Measurements from ENCODE around the gene TEKTIP1. TPM values are rescaled to one million over a fixed set of nuclear protein-coding genes. Genes with fewer than 3 reads are reported as not detected.

The TEKTIP1 gene
- total RNA-seq, 1 donor from 2014 or later: not detected

DNA sequence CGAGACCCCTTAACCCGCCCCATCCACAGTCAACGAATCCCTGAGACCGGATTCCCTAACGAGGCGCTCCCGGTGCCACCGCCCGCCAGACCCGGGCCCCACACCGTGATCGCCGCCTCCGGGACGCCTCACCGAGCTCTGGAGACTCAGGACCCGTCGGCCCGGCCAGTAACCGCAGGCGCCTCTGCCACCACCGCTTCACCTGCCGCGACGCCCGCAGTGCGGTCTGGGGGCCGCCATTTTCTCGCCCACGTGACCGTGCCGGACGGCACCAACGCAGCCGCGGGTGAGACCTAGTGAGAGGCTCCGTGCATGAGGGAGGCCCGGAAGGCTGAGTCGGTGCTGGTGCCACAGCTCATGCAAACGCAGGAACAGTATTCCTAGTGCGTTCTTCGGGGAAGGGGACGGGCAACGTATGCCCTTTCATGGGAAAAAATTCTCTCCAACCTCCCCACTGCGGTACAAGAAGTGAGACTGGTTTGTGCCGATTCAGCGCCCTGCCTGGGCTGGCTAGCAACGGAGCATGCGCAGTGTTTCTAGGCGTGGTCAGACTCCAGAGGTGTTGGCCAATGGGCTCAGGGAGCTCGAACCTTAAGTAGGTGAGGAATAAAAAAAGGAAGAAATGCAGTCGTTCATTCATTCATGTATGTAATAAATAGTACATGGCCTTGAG, 38.4 kb upstream of the TEKTIP1 start, which contains the start of gene DOHH:
DOHH (minus strand) TSS at position 246 of the 673 bp plus-strand sequence. CDS start 3,860 bp downstream, outside the sequence.
- TF ChIP-seq, protein P1, sequence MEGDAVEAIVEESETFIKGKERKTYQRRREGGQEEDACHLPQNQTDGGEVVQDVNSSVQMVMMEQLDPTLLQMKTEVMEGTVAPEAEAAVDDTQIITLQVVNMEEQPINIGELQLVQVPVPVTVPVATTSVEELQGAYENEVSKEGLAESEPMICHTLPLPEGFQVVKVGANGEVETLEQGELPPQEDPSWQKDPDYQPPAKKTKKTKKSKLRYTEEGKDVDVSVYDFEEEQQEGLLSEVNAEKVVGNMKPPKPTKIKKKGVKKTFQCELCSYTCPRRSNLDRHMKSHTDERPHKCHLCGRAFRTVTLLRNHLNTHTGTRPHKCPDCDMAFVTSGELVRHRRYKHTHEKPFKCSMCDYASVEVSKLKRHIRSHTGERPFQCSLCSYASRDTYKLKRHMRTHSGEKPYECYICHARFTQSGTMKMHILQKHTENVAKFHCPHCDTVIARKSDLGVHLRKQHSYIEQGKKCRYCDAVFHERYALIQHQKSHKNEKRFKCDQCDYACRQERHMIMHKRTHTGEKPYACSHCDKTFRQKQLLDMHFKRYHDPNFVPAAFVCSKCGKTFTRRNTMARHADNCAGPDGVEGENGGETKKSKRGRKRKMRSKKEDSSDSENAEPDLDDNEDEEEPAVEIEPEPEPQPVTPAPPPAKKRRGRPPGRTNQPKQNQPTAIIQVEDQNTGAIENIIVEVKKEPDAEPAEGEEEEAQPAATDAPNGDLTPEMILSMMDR (IDR thresholded peaks at IDR 0.05; ENCODE audit: borderline replicate concordance): no peak
- peak within 1 kb of the TSS; percentile 94 for H3K27ac ChIP-seq (replicated peaks)
- peak within 1 kb of the TSS; percentile 83 for H3K4me3 ChIP-seq
- no peaks in the 10 kb centered on the region for H3K27me3 ChIP-seq (ENCODE audit: low read depth)
- peak; percentile 95 for DNase-seq
- H3K36me3 ChIP-seq: peaks cover 15% of the 10 kb centered on the region
- H3K9me3 ChIP-seq (replicated peaks): no peaks in the 10 kb centered on the region
- peaks cover 30% of the 10 kb centered on the region for H3K4me1 ChIP-seq
- intact Hi-C loops (cut with micrococcal nuclease): no loop called here

DNA sequence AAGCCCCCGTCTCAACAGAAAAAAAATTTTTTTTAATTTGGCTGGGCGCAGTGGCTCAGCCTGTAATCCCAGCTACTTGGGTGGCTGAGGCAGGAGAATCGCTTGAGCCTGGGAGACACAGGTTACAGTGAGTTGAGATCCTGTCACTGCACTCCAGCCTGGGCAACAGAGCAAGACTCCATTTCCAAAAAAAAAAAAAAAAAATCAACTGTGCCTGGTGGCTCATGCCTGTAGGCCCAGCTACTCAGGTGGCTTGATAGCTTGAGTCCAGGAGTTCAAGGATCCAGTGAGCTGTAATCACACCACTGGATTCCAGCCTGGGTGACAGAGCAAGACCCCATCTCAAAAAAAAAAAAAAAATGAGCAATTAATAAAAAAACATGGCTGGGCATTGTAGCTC, 37.2 kb upstream of the TEKTIP1 start:
- Histone ChIP-seq H3K36me3 (peaks cover 2% of the 10 kb centered on the region), H3K4me1 (peaks cover 38% of the 10 kb centered on the region), H3K4me3 (no peak overlapping the region), H3K9me3 (replicated peaks) (no peaks in the 10 kb centered on the region), H3K27ac (replicated peaks) (no peak overlapping the region), H3K27me3 (ENCODE audit: low read depth) (no peaks in the 10 kb centered on the region)
- intact Hi-C loops (cut with micrococcal nuclease): no loop called here
- TF ChIP-seq, protein P1 (IDR thresholded peaks at IDR 0.05; ENCODE audit: borderline replicate concordance): no peak
- no peak for DNase-seq

DNA sequence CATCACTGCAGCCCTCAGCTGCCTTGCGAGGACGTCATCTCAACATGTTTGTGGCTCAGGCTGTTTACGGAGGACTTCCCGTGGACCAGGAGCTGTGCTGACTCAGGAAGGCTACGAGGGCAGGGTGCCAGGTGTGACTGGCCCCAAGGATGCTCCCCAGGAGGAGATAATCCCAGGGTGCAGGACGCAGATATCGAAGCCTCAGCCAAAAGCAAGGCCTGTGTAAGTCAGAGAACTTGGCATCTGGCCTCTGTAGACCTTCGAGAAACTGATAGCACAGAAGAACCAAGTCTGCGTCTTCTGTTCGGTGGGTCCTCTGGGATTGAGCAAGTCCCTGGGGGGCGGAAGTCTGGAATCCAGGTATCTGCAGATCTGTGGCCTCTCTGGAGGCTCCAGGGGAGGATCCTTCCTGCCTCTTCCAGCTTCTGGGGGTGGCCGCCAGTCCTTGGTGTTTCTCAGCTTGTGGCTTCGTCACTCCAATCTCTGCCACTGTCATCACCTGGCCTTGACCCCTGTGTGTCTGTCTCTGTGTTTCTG, 35.9 kb upstream of the TEKTIP1 start:
- intact Hi-C loops (cut with micrococcal nuclease): no loop called here
- no peak for DNase-seq

GRCh38 chr19:3504735-3505134, 34.2 kb upstream of the TEKTIP1 start:
- H3K4me1 ChIP-seq: peaks cover 47% of the 10 kb centered on the region
- H3K27ac ChIP-seq (replicated peaks): no peak overlapping the region
- no peaks in the 10 kb centered on the region for H3K36me3 ChIP-seq
- no peaks in the 10 kb centered on the region for H3K27me3 ChIP-seq (ENCODE audit: low read depth)
- H3K9me3 ChIP-seq (replicated peaks): no peaks in the 10 kb centered on the region
- intact Hi-C loops (cut with micrococcal nuclease): no loop called here
- TF ChIP-seq, protein P1 (IDR thresholded peaks at IDR 0.05; ENCODE audit: borderline replicate concordance): no peak
- H3K4me3 ChIP-seq: no peak overlapping the region
- DNase-seq: no peak

More for the DNA sequence above, 35.9 kb upstream of the TEKTIP1 start:
- Histone ChIP-seq H3K4me3 (no peak overlapping the region), H3K9me3 (replicated peaks) (no peaks in the 10 kb centered on the region), H3K27ac (replicated peaks) (no peak overlapping the region), H3K36me3 (no peaks in the 10 kb centered on the region), H3K27me3 (ENCODE audit: low read depth) (no peaks in the 10 kb centered on the region), H3K4me1 (peaks cover 51% of the 10 kb centered on the region)
- TF ChIP-seq, protein P1 (IDR thresholded peaks at IDR 0.05; ENCODE audit: borderline replicate concordance): no peak

DNA sequence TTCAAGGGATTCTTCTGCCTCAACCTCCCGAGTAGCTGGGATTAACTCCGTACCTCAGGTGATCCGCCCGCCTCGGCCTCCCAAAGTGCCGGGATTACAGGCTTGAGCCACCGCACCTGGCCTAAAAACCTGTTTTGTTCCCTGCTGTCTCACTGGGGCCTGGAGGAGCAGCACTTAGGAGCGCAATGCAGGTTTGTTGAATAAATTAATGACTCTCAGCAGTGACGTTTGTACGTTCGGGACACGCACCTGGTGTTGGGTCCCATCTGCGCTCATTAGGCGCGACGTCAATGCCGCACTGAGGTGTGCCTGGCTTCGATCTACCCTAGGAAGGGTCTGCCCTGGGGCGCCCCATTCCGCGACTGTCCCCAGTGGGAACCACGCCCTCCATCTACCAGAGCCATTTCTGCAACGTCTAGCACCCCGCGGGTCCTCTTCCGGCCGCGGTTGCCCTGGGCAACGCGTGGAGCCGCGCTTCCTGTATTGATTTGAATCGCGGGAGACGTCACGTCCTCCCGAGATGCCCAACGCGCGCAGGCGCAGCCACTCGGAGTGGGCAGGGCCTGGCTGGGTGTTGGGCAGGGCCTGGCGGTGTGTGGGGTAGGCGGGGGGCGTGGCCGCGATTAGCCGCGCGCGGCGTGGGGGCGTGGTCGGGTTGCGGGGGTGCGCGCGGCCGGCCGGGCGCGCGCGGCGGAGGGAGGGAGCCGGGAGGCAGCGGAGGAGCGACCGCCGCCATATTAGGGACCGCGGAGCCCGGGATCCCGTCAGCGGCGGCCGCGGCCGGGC, 33.2 kb upstream of the TEKTIP1 start, which contains the start of gene FZR1:
FZR1 (plus strand) TSS at position 714 of the 786 bp plus-strand sequence. CDS start 16,679 bp downstream, outside the sequence.
- peaks cover 7% of the 10 kb centered on the region for H3K36me3 ChIP-seq
- DNase-seq: peak; percentile 99
- TF ChIP-seq, protein P1 (IDR thresholded peaks at IDR 0.05; ENCODE audit: borderline replicate concordance): no peak
- H3K4me1 ChIP-seq: peaks cover 42% of the 10 kb centered on the region
- peak within 1 kb of the TSS; percentile 99 for H3K4me3 ChIP-seq
- peak within 1 kb of the TSS; percentile 89 for H3K27ac ChIP-seq (replicated peaks)
- H3K27me3 ChIP-seq (ENCODE audit: low read depth): no peaks in the 10 kb centered on the region
- intact Hi-C loops (cut with micrococcal nuclease): no loop called here
- H3K9me3 ChIP-seq (replicated peaks): no peaks in the 10 kb centered on the region
